Measurements from ENCODE around the gene CCM2. TPM values are rescaled to one million over a fixed set of nuclear protein-coding genes. Genes with fewer than 3 reads are reported as not detected.

CCM2 gene
- total and polyA plus RNA-seq, 2 experiments from 2014 or later, result 24.9 to 40.1 TPM

GRCh38 chr7:44999245-45000092 lies 532 bp upstream of the CCM2 start:
- peaks cover 13% of the 10 kb centered on the region for H3K4me1 ChIP-seq (ENCODE audit: insufficient read depth)
- peak overlapping the region; percentile 97 for H2AFZ ChIP-seq
- Mint-ChIP-seq H3K4me1 (peaks cover 11% of the 10 kb centered on the region; the same call in 2 of the 3 replicates), H3K4me3 (peak overlapping the region; percentile 93), H3K36me3 (ENCODE audit: low read depth) (no peaks in the 10 kb centered on the region), H3K9me3 (no peaks in the 10 kb centered on the region), H3K27ac (peak overlapping the region; percentile 99), H3K27me3 (ENCODE audit: insufficient read depth, low read depth, poor library complexity) (peaks cover 10% of the 10 kb centered on the region)
- peak overlapping the region; percentile 90 for H3K4me2 ChIP-seq
- H4K20me1 ChIP-seq (replicated peaks; ENCODE audit: insufficient read depth), result peaks cover 6% of the 10 kb centered on the region
- no peaks in the 10 kb centered on the region for H3K9me2 ChIP-seq (ENCODE audit: insufficient read depth)
- TF ChIP-seq POLR2AphosphoS5 (IDR thresholded peaks at IDR 0.05; ENCODE audit: low read depth), result peak; percentile 50
- TF ChIP-seq ZNF114 (CRISPR knock-in tag; IDR thresholded peaks at IDR 0.05), result no peak
- TF ChIP-seq NANOG (IDR thresholded peaks at IDR 0.05; ENCODE audit: borderline replicate concordance), result no peak
- TF ChIP-seq, protein P1, sequence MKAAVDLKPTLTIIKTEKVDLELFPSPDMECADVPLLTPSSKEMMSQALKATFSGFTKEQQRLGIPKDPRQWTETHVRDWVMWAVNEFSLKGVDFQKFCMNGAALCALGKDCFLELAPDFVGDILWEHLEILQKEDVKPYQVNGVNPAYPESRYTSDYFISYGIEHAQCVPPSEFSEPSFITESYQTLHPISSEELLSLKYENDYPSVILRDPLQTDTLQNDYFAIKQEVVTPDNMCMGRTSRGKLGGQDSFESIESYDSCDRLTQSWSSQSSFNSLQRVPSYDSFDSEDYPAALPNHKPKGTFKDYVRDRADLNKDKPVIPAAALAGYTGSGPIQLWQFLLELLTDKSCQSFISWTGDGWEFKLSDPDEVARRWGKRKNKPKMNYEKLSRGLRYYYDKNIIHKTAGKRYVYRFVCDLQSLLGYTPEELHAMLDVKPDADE (IDR thresholded peaks at IDR 0.05), result no peak
- no peak for TF ChIP-seq STAT1 (IDR thresholded peaks at IDR 0.05; ENCODE audit: unreplicated experiment)
- TF ChIP-seq REST (IDR thresholded peaks at IDR 0.05; ENCODE audit: unreplicated experiment), result no peak
- TF ChIP-seq EZH2 (IDR thresholded peaks at IDR 0.05; ENCODE audit: low read depth, unreplicated experiment), result no peak
- no peaks in the 10 kb centered on the region for H3K27me3 ChIP-seq (ENCODE audit: insufficient read depth)
- H3K27ac ChIP-seq (ENCODE audit: low read depth), result peak overlapping the region; percentile 97
- peak; percentile 99 for DNase-seq (ENCODE audit: low spot score)
- peaks cover 8% of the 10 kb centered on the region; the same call in 1 of the 2 replicates for H3F3A ChIP-seq (replicated peaks; ENCODE audit: low read depth)
- H3K36me3 ChIP-seq (ENCODE audit: insufficient read depth), result no peaks in the 10 kb centered on the region
- peaks cover 40% of the 10 kb centered on the region for H3K79me2 ChIP-seq (replicated peaks; ENCODE audit: insufficient read depth)
- peak overlapping the region; percentile 84 for H3K4me3 ChIP-seq
- peak; percentile 87 for ATAC-seq

GRCh38 chr7:45001138-45001694 lies 1.2 kb downstream of the CCM2 start:
- Mint-ChIP-seq H3K27me3 (ENCODE audit: insufficient read depth, low read depth, poor library complexity) (peaks cover 12% of the 10 kb centered on the region), H3K9me3 (no peaks in the 10 kb centered on the region), H3K36me3 (ENCODE audit: low read depth) (peaks cover 5% of the 10 kb centered on the region; the same call in 1 of the 3 replicates), H3K4me3 (peak overlapping the region; percentile 93), H3K27ac (no peak overlapping the region), H3K4me1 (peaks cover 11% of the 10 kb centered on the region; the same call in 2 of the 3 replicates)
- H3K4me3 ChIP-seq, result peak overlapping the region; percentile 70
- H3K4me2 ChIP-seq, result peak overlapping the region; percentile 82
- DNase-seq (ENCODE audit: low spot score), result peak; percentile 71
- H3K27ac ChIP-seq (ENCODE audit: low read depth), result peak overlapping the region; percentile 72; the same call in 1 of the 2 replicates
- H3F3A ChIP-seq (replicated peaks; ENCODE audit: low read depth), result peaks cover 8% of the 10 kb centered on the region; the same call in 1 of the 2 replicates
- peak; percentile 36 for ATAC-seq
- peaks cover 13% of the 10 kb centered on the region for H3K4me1 ChIP-seq (ENCODE audit: insufficient read depth)
- TF ChIP-seq, protein P1 (IDR thresholded peaks at IDR 0.05), result no peak
- TF ChIP-seq REST (IDR thresholded peaks at IDR 0.05; ENCODE audit: unreplicated experiment) (no peak), ZNF114 (CRISPR knock-in tag; IDR thresholded peaks at IDR 0.05) (no peak), ZNF331 (CRISPR knock-in tag; IDR thresholded peaks at IDR 0.05; ENCODE audit: low read depth) (no peak)
- H3K36me3 ChIP-seq (ENCODE audit: insufficient read depth), result no peaks in the 10 kb centered on the region
- peaks cover 12% of the 10 kb centered on the region for H4K20me1 ChIP-seq (replicated peaks; ENCODE audit: insufficient read depth)
- no peak overlapping the region for H2AFZ ChIP-seq
- no peaks in the 10 kb centered on the region for H3K27me3 ChIP-seq (ENCODE audit: insufficient read depth)
- H3K79me2 ChIP-seq (replicated peaks; ENCODE audit: insufficient read depth), result peaks cover 45% of the 10 kb centered on the region
- H3K9me2 ChIP-seq (ENCODE audit: insufficient read depth), result no peaks in the 10 kb centered on the region

Data from GM23338 (cell line).